Fibroblast of lung (primary cell): ENCODE results near the gene ZNF804B. TPM values are rescaled to one million over a fixed set of nuclear protein-coding genes. Genes with fewer than 3 reads are reported as not detected.

ENCODE experiments used
- DNase-seq, 2 donors: peaks; one replicate each; pipeline versions ENCODE4 v3.0.0 to v3.0.0-alpha.2; 2010; ENCODE audit warnings: low read depth in 2 of 2
- H2AFZ ChIP-seq: 2 replicates; pipeline ENCODE4 v1.5.1; 2012; ENCODE audit warnings: low read length, control low read depth, inconsistent platforms
- H3K27ac ChIP-seq: 2 replicates; pipeline ENCODE4 v1.5.1; 2011; ENCODE audit warnings: low read length, control low read depth; ENCODE audit not compliant: insufficient read depth
- H3K27me3 ChIP-seq: 2 replicates; pipeline ENCODE4 v1.5.1; 2011; ENCODE audit warnings: mild to moderate bottlenecking, low read length; ENCODE audit not compliant: control insufficient read depth, insufficient read depth
- H3K36me3 ChIP-seq: 2 replicates; pipeline ENCODE4 v1.5.1; 2011; ENCODE audit warnings: low read length; ENCODE audit not compliant: control insufficient read depth, insufficient read depth
- H3K4me1 ChIP-seq: 2 replicates; pipeline ENCODE4 v1.5.1; 2011; ENCODE audit warnings: low read length; ENCODE audit not compliant: control insufficient read depth, insufficient read depth; ENCODE audit errors: extremely low read depth
- H3K4me2 ChIP-seq: 2 replicates; pipeline ENCODE4 v1.5.1; 2011; ENCODE audit warnings: low read length, control low read depth; ENCODE audit not compliant: insufficient read depth; ENCODE audit errors: extremely low read depth
- H3K4me3 ChIP-seq, 4 experiments: fragments of 200-600 bp in 1 of 4; sonication (generic) in 1 of 4; replicated peaks in 1 of 4; 2 replicates each; pipeline ENCODE4 v1.5.1; 2011 to 2016; ENCODE audit warnings: low read length in 4 of 4, low read depth in 3 of 4, mild to moderate bottlenecking in 3 of 4, control low read depth in 2 of 4, inconsistent platforms in 1 of 4, mixed read lengths in 1 of 4; ENCODE audit not compliant: insufficient read depth in 1 of 4; ENCODE audit errors: control extremely low read depth in 1 of 4
- H3K79me2 ChIP-seq: 2 replicates; pipeline ENCODE4 v1.5.1; 2012; ENCODE audit warnings: mild to moderate bottlenecking, low read length, inconsistent platforms; ENCODE audit not compliant: control insufficient read depth, insufficient read depth
- H3K9ac ChIP-seq: 2 replicates; pipeline ENCODE4 v1.5.1; 2011; ENCODE audit warnings: mild to moderate bottlenecking, low read length, control low read depth; ENCODE audit not compliant: insufficient read depth
- H3K9me3 ChIP-seq: 2 replicates; pipeline ENCODE4 v1.5.1; 2012; ENCODE audit warnings: low read depth, low read length; ENCODE audit not compliant: control insufficient read depth, insufficient read depth
- H4K20me1 ChIP-seq: 2 replicates; pipeline ENCODE4 v1.5.1; 2011; ENCODE audit warnings: low read length; ENCODE audit not compliant: control insufficient read depth, insufficient read depth; ENCODE audit errors: extremely low read depth
- CTCF ChIP-seq, 2 donors: IDR thresholded peaks in 1 of 2; conservative IDR thresholded peaks in 1 of 2; 1 replicate in 1 of 2; 2 replicates in 1 of 2; pipeline ENCODE4 v1.5.1; 2011 to 2012; ENCODE audit warnings: low read length in 2 of 2, control low read depth in 1 of 2, inconsistent platforms in 1 of 2, low read depth in 1 of 2, mild to moderate bottlenecking in 1 of 2
- EZH2 ChIP-seq: IDR thresholded peaks from 2 replicates; pipeline ENCODE4 v1.5.1; 2012; ENCODE audit warnings: low read length, control low read depth, mild to moderate bottlenecking; ENCODE audit errors: missing control alignments
- polyA plus RNA-seq, 2 donors: library from polyadenylated mRNA; depleted of rRNA in 1 of 2; stranded (reverse) in 1 of 2; unstranded in 1 of 2; fragments of >200 nt; gene quantifications; 2 replicates each; pipeline ENCODE4 v1.2.1, GENCODE V29; 2011 to 2012; ENCODE audit warnings: missing spikeins in 1 of 2
- total RNA-seq: library from RNA; depleted of rRNA; stranded (reverse); fragments of >200 nt; gene quantifications from 2 replicates; pipeline ENCODE4 v1.2.1, GENCODE V29; 2014

ZNF804B gene
- total and polyA plus RNA-seq, 2 donors (not counting 1 experiment from before 2014, with no cell fraction given) = not detected

GRCh38 chr7:89104748-89105685 is 345.5 kb downstream of the ZNF804B start:
- H3K4me3 ChIP-seq = no peak overlapping the region
- no peak for TF ChIP-seq EZH2
- TF ChIP-seq CTCF (conservative IDR thresholded peaks at IDR 0.05 in 1 of 2, IDR thresholded peaks at IDR 0.05 in 1 of 2; ENCODE audit: low read depth in 1 of 2, low read length in 2 of 2) = no peak
- H3K36me3 ChIP-seq = no peaks in the 10 kb centered on the region
- no peak overlapping the region for H3K9ac ChIP-seq
- no peak overlapping the region for H2AFZ ChIP-seq
- no peaks in the 10 kb centered on the region for H3K9me3 ChIP-seq
- H3K79me2 ChIP-seq = no peaks in the 10 kb centered on the region
- no peak overlapping the region for H3K27ac ChIP-seq
- DNase-seq = peak in 1 of 2 donors; percentile 19
- H3K4me2 ChIP-seq = no peak overlapping the region
- H4K20me1 ChIP-seq = no peaks in the 10 kb centered on the region
- H3K27me3 ChIP-seq = no peaks in the 10 kb centered on the region
- H3K4me1 ChIP-seq = no peaks in the 10 kb centered on the region

GRCh38 chr7:89123871-89124270 is 364.4 kb downstream of the ZNF804B start:
- no peak overlapping the region for H3K4me2 ChIP-seq
- no peaks in the 10 kb centered on the region for H3K79me2 ChIP-seq
- H3K27ac ChIP-seq = no peak overlapping the region
- no peaks in the 10 kb centered on the region for H3K4me1 ChIP-seq
- H4K20me1 ChIP-seq = no peaks in the 10 kb centered on the region
- no peak overlapping the region for H3K4me3 ChIP-seq
- H3K9ac ChIP-seq = no peak overlapping the region
- H2AFZ ChIP-seq = no peak overlapping the region
- H3K9me3 ChIP-seq = no peaks in the 10 kb centered on the region
- H3K27me3 ChIP-seq = no peaks in the 10 kb centered on the region
- H3K36me3 ChIP-seq = no peaks in the 10 kb centered on the region
- DNase-seq = no peak
- TF ChIP-seq EZH2 (no peak), CTCF (conservative IDR thresholded peaks at IDR 0.05 in 1 of 2, IDR thresholded peaks at IDR 0.05 in 1 of 2; ENCODE audit: low read depth in 1 of 2, low read length in 2 of 2) (no peak)

GRCh38 chr7:89129600-89130375 is 370.3 kb downstream of the ZNF804B start:
- TF ChIP-seq EZH2 (no peak), CTCF (conservative IDR thresholded peaks at IDR 0.05 in 1 of 2, IDR thresholded peaks at IDR 0.05 in 1 of 2; ENCODE audit: low read depth in 1 of 2, low read length in 2 of 2) (no peak)
- no peak for DNase-seq
- Histone ChIP-seq H3K27me3 (no peaks in the 10 kb centered on the region), H3K9me3 (no peaks in the 10 kb centered on the region), H3K4me1 (no peaks in the 10 kb centered on the region), H4K20me1 (no peaks in the 10 kb centered on the region), H2AFZ (no peak overlapping the region), H3K4me2 (no peak overlapping the region), H3K36me3 (no peaks in the 10 kb centered on the region), H3K27ac (no peak overlapping the region), H3K9ac (no peak overlapping the region), H3K4me3 (no peak overlapping the region), H3K79me2 (no peaks in the 10 kb centered on the region)
